DND-41 (cell line): ENCODE results near the gene TRAPPC10.
"Not testable (repeated sequence)": the region's sequence is repeated elsewhere in the genome, so short reads cannot be mapped to it uniquely, and the experiment has no call there.

Experiments
- EZH2 ChIP-seq: IDR thresholded peaks from 3 replicates; pipeline ENCODE4 v1.6.1; 2012; ENCODE audit warnings: borderline replicate concordance, low read depth, mild to moderate bottlenecking, moderate library complexity, low read length, inconsistent platforms; ENCODE audit not compliant: severe bottlenecking
- TF ChIP-seq, protein P1 (sequence below): IDR thresholded peaks from 2 replicates; pipeline ENCODE4 v1.5.1; 2012; ENCODE audit warnings: borderline replicate concordance, low read length, moderate library complexity, mild to moderate bottlenecking; ENCODE audit not compliant: poor library complexity, severe bottlenecking; ENCODE audit errors: extremely low read depth

GRCh38 chr21:44143380-44143779 is 131.3 kb downstream of the TRAPPC10 start:
- not testable (repeated sequence) for TF ChIP-seq EZH2
- TF ChIP-seq, protein P1, sequence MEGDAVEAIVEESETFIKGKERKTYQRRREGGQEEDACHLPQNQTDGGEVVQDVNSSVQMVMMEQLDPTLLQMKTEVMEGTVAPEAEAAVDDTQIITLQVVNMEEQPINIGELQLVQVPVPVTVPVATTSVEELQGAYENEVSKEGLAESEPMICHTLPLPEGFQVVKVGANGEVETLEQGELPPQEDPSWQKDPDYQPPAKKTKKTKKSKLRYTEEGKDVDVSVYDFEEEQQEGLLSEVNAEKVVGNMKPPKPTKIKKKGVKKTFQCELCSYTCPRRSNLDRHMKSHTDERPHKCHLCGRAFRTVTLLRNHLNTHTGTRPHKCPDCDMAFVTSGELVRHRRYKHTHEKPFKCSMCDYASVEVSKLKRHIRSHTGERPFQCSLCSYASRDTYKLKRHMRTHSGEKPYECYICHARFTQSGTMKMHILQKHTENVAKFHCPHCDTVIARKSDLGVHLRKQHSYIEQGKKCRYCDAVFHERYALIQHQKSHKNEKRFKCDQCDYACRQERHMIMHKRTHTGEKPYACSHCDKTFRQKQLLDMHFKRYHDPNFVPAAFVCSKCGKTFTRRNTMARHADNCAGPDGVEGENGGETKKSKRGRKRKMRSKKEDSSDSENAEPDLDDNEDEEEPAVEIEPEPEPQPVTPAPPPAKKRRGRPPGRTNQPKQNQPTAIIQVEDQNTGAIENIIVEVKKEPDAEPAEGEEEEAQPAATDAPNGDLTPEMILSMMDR = not testable (repeated sequence)
